Gastrocnemius medialis (tissue), 4 donors: ENCODE results near the gene MINAR2.

Experiments used
- POLR2A ChIP-seq, 2 donors: fragments of 450-650 bp; IDR thresholded peaks; one replicate each; pipeline ENCODE4 v1.6.1; 2017; ENCODE audit warnings: antibody characterized with exemption in 2 of 2, mild to moderate bottlenecking in 2 of 2, moderate library complexity in 2 of 2
- TF ChIP-seq, protein P1 (sequence below), 5 experiments: fragments of 450-650 bp in 3 of 5; fragments of 200-600 bp in 2 of 5; sonication (generic) in 2 of 5; IDR thresholded peaks in 4 of 5; conservative IDR thresholded peaks in 1 of 5; 1 replicate in 4 of 5; 2 replicates in 1 of 5; pipeline ENCODE4 v1.5.1; 2016 to 2019; ENCODE audit warnings: antibody characterized with exemption in 5 of 5, mild to moderate bottlenecking in 3 of 5, moderate library complexity in 3 of 5

DNA sequence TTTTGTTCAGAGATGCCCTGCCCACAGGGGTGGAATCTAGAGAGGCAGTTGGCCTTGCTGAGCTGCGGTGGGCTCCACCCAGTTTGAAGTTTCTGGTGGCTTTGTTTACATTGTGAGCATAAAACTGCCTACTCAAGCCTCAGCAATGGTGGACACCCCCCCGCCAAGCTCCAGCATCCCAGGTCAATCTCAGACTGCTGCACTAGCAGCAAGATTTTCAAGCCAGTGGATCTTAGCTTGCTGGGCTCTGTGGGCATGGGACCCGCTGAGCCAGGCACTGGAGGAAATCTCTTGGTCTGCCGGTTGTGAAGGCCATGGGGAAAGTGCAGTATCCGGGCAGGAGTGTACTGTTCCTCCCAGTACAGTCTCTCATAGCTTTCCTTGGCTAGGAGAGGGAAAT lies 55.5 kb downstream of the MINAR2 start:
- TF ChIP-seq POLR2A (IDR thresholded peaks at IDR 0.05), result no peak
- TF ChIP-seq, protein P1, sequence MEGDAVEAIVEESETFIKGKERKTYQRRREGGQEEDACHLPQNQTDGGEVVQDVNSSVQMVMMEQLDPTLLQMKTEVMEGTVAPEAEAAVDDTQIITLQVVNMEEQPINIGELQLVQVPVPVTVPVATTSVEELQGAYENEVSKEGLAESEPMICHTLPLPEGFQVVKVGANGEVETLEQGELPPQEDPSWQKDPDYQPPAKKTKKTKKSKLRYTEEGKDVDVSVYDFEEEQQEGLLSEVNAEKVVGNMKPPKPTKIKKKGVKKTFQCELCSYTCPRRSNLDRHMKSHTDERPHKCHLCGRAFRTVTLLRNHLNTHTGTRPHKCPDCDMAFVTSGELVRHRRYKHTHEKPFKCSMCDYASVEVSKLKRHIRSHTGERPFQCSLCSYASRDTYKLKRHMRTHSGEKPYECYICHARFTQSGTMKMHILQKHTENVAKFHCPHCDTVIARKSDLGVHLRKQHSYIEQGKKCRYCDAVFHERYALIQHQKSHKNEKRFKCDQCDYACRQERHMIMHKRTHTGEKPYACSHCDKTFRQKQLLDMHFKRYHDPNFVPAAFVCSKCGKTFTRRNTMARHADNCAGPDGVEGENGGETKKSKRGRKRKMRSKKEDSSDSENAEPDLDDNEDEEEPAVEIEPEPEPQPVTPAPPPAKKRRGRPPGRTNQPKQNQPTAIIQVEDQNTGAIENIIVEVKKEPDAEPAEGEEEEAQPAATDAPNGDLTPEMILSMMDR (IDR thresholded peaks at IDR 0.05 in 4 of 5, conservative IDR thresholded peaks at IDR 0.05 in 1 of 5), result no peak
